Suprapubic skin (tissue), 4 donors: ENCODE data around the gene LYPD6B.

Experiments
- EP300 ChIP-seq: sonication (generic); formaldehyde crosslinking; IDR thresholded peaks from one replicate; pipeline ENCODE4 v1.6.1; 2017; ENCODE audit warnings: antibody characterized with exemption
- POLR2A ChIP-seq, 2 donors: fragments of 450-650 bp; IDR thresholded peaks; one replicate each; pipeline ENCODE4 v1.6.1; 2017; ENCODE audit warnings: antibody characterized with exemption in 2 of 2, mild to moderate bottlenecking in 2 of 2, moderate library complexity in 2 of 2
- POLR2AphosphoS5 ChIP-seq, 3 donors: sonication (generic); formaldehyde crosslinking; IDR thresholded peaks; one replicate each; pipeline ENCODE4 v1.6.1; 2017; ENCODE audit warnings: antibody characterized with exemption in 3 of 3
- TF ChIP-seq, protein P1 (sequence below), 2 donors: fragments of 200-600 bp in 1 of 2; fragments of 450-650 bp in 1 of 2; sonication (generic) in 1 of 2; IDR thresholded peaks; one replicate each; pipeline ENCODE4 v1.5.1; 2016 to 2019; ENCODE audit warnings: antibody characterized with exemption in 2 of 2, mild to moderate bottlenecking in 1 of 2, moderate library complexity in 1 of 2

- TF ChIP-seq, protein P1, sequence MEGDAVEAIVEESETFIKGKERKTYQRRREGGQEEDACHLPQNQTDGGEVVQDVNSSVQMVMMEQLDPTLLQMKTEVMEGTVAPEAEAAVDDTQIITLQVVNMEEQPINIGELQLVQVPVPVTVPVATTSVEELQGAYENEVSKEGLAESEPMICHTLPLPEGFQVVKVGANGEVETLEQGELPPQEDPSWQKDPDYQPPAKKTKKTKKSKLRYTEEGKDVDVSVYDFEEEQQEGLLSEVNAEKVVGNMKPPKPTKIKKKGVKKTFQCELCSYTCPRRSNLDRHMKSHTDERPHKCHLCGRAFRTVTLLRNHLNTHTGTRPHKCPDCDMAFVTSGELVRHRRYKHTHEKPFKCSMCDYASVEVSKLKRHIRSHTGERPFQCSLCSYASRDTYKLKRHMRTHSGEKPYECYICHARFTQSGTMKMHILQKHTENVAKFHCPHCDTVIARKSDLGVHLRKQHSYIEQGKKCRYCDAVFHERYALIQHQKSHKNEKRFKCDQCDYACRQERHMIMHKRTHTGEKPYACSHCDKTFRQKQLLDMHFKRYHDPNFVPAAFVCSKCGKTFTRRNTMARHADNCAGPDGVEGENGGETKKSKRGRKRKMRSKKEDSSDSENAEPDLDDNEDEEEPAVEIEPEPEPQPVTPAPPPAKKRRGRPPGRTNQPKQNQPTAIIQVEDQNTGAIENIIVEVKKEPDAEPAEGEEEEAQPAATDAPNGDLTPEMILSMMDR (IDR thresholded peaks at IDR 0.05): no peak
- TF ChIP-seq POLR2A (IDR thresholded peaks at IDR 0.05): no peak
- no peak for TF ChIP-seq POLR2AphosphoS5 (IDR thresholded peaks at IDR 0.05)
- TF ChIP-seq EP300: no peak
These were observed 126.3 kb downstream of the LYPD6B start for GRCh38 chr2:149164827-149165226.
